DOHH2 (cell line): ENCODE data around the gene FAM168B.

Source experiments
- EZH2phosphoT487 ChIP-seq: fragments of 200-600 bp; sonication (generic); IDR thresholded peaks from 2 replicates; pipeline ENCODE4 v1.6.1; 2017; ENCODE audit warnings: borderline replicate concordance, mild to moderate bottlenecking, antibody characterized with exemption, low read length, moderate library complexity, mixed read lengths
- TF ChIP-seq, protein P1 (sequence below): fragments of 200-600 bp; sonication (generic); IDR thresholded peaks from one replicate; pipeline ENCODE4 v1.5.1; 2014; ENCODE audit warnings: antibody characterized with exemption, mild to moderate bottlenecking, low read depth, low read length; ENCODE audit not compliant: poor library complexity, severe bottlenecking

DNA sequence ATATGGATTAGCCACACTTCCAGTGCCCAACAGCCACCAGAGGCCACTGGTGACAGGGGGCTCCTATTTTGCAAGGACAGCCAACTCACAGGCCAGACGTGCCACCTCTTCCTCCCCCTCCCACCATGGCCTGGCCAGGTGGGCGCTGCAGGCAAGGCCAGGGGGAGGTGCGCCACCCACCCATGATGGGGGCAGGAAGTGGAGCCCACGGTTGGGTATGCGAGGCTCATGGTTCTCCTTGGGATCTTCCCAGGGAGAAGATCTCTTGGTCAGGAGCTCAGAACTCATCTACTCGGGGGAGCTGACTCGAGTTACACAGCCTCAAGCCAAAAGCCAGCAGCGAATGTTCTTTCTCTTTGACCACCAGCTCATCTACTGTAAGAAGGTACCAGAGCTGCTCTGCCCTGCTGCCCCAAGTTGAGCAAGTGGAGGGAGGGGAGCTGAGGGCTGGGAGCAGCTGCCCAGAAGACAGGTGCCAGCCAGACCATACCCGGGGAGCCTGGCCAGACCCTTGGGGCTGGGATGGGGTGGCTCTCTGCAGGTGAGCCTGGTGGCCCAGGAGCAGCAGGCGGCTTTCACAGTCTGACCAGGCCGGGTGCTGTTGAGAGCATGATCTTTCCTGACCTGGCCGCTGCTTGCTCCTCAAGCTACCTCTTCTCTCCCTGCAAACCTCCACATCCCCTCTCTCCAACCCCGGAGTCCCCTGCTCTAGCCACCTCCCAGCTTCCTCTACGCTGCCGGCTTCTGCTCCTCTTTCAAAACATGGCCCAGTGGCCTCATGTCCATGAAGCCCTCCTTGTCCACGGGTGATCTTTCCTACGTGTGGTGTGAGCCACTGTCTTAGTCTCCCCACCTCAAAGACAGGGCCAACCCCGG, 49.8 kb downstream of the FAM168B start:
- TF ChIP-seq, protein P1, sequence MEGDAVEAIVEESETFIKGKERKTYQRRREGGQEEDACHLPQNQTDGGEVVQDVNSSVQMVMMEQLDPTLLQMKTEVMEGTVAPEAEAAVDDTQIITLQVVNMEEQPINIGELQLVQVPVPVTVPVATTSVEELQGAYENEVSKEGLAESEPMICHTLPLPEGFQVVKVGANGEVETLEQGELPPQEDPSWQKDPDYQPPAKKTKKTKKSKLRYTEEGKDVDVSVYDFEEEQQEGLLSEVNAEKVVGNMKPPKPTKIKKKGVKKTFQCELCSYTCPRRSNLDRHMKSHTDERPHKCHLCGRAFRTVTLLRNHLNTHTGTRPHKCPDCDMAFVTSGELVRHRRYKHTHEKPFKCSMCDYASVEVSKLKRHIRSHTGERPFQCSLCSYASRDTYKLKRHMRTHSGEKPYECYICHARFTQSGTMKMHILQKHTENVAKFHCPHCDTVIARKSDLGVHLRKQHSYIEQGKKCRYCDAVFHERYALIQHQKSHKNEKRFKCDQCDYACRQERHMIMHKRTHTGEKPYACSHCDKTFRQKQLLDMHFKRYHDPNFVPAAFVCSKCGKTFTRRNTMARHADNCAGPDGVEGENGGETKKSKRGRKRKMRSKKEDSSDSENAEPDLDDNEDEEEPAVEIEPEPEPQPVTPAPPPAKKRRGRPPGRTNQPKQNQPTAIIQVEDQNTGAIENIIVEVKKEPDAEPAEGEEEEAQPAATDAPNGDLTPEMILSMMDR: no peak
- TF ChIP-seq EZH2phosphoT487: no peak
